Coronary artery (tissue), 2 donors: ENCODE results near the gene NKPD1.

Experiments
- DNase-seq: peaks from one replicate; pipeline ENCODE4 v3.0.0-alpha.2; 2017; ENCODE audit warnings: low spot score
- H3K27ac ChIP-seq, 2 donors: fragments of 200-600 bp; sonication (generic); one replicate each; pipeline ENCODE4 v1.5.1; 2016 to 2019
- H3K4me3 ChIP-seq: fragments of 200-600 bp; sonication (generic); 2 replicates; pipeline ENCODE4 v1.5.1; 2016; ENCODE audit warnings: mild to moderate bottlenecking, moderate library complexity
- TF ChIP-seq, protein P1 (sequence below): fragments of 200-600 bp; sonication (generic); IDR thresholded peaks from one replicate; pipeline ENCODE4 v1.5.1; 2019; ENCODE audit warnings: antibody characterized with exemption

NKPD1 gene

DNA sequence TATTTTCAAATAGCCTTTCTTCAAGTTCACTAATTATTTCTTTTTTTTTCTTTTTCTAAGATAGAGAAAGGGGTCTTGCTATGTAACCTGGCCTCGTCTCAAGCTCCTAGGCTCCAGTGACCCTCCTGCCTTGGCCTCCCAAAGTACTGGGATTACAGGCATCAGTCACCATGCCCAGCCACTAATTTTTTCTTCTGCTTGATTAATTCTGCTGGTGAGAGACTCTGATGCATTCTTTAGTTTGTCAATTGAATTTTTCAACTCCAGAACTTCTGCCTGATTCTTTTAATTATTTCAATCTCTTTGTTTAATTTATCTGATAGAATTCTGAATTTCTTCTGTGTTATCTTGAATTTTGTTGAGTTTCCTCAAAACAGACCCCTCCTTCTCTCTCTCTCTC, 29.2 kb upstream of the NKPD1 start:
- Histone ChIP-seq H3K27ac (no peak overlapping the region), H3K4me3 (no peak overlapping the region)
- TF ChIP-seq, protein P1, sequence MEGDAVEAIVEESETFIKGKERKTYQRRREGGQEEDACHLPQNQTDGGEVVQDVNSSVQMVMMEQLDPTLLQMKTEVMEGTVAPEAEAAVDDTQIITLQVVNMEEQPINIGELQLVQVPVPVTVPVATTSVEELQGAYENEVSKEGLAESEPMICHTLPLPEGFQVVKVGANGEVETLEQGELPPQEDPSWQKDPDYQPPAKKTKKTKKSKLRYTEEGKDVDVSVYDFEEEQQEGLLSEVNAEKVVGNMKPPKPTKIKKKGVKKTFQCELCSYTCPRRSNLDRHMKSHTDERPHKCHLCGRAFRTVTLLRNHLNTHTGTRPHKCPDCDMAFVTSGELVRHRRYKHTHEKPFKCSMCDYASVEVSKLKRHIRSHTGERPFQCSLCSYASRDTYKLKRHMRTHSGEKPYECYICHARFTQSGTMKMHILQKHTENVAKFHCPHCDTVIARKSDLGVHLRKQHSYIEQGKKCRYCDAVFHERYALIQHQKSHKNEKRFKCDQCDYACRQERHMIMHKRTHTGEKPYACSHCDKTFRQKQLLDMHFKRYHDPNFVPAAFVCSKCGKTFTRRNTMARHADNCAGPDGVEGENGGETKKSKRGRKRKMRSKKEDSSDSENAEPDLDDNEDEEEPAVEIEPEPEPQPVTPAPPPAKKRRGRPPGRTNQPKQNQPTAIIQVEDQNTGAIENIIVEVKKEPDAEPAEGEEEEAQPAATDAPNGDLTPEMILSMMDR = no peak
- no peak for DNase-seq

DNA sequence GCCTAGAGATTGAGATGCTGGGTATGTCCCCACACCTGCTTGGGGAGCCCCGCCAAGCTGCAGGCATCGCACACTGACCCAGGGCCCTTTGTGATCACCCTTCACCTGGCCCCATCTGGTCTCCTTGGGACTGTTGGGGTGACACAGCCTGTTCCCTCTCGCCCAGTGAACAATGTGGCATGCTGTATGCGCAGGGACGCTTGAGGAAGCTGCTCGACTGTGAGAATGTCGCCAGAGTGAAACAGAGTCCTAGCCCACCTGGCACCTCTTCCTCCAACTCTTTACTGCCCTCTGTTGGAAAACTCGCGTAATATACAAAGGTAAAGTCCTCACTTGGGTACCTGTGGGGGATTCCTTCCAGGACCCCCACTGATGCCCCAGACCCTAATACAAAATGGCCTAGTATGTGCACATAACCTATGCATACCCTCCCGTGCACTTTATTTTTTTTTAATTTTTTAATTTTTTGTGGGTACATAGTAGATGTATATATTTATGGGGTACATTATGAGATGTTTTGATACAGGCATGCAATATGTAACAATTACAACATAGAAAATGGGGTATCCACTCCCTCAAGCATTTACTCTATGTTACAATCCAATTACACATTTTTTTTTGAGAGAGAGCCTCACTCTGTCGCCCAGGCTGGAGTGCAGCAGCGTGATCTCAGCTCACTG, 26.8 kb upstream of the NKPD1 start:
- no peak for DNase-seq
- H3K27ac ChIP-seq = no peak overlapping the region
- H3K4me3 ChIP-seq = no peak overlapping the region
- TF ChIP-seq, protein P1 = no peak

DNA sequence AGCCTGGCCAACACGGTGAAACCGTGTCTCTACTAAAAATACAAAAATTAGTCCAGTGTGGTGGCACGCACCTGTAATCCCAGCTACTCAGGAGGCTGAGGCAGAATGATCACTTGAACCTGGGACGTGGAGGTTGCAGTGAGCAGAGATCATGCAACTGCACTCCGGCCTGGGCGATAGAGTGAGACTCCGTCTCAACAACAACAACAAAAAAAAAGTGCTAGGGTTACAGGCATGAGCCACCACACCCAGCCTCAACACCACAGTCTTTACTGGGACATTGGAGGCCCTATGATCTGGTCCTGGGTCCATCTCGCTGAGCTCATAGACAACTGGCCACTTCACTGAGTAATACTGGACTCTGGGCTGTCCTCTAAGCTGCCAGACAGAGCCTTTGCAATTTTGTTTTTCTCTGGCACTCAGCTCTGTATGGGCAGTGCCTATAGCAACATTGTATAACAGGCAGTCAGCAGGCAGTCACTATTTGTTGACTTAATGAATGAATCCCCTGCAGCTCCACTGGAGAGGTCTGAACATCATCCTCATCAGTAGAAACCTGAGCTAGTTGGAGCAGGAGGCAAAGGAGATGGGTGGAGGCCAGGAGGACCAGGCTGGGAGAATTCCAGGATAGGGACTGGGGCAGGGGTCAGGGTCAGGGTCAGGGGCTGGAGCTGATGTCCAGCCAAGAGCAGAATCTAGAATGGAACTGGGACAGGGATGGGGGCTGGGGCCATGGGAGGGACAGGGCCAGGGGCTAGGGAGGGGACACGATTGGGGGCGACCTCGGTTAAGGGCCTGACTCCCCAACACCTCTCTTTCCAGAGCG, 25.9 kb upstream of the NKPD1 start:
- no peak overlapping the region for H3K4me3 ChIP-seq
- DNase-seq = no peak
- TF ChIP-seq, protein P1 = no peak
- no peak overlapping the region for H3K27ac ChIP-seq

DNA sequence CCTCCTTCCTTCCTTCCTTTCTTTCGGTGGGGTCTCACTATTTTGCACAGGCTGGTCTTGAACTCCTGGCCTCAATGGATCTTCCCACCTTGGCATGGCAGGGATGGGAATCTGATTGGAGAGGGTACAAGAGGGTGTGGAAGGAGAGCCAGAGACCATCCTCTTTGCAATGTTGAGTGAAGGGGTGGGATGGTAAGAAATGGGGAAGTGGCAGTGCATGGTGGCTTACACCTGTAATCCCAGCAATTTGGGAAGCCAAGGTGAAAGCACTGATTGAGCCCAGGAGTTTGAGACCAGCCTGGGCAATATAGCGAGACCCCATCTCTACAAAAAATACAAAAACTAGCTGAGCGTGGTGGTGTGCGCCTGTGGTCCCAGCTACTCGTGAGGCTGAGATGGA, 23.3 kb upstream of the NKPD1 start:
- DNase-seq = no peak
- H3K4me3 ChIP-seq = no peak overlapping the region
- TF ChIP-seq, protein P1 = no peak
- H3K27ac ChIP-seq = no peak overlapping the region

DNA sequence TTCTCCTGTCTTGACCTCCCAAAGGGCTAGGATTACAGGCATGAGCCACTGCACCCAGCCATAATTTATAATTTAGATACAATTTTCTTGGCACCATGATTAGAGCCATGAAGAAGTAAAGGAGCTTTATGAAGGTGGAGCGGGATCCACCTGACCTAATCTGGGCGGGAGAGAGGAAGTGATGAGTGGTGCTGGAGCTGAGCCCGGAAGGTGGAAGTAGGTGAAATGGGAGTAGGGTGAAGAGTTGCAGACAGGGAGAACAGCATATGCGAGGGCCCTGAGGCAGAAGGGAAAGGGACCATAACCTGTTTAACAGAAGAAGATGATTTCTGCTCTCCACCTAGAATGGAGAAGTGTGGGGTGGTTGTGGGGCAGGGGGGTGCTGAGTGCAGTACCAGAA, 22.0 kb upstream of the NKPD1 start:
- DNase-seq = no peak

DNA sequence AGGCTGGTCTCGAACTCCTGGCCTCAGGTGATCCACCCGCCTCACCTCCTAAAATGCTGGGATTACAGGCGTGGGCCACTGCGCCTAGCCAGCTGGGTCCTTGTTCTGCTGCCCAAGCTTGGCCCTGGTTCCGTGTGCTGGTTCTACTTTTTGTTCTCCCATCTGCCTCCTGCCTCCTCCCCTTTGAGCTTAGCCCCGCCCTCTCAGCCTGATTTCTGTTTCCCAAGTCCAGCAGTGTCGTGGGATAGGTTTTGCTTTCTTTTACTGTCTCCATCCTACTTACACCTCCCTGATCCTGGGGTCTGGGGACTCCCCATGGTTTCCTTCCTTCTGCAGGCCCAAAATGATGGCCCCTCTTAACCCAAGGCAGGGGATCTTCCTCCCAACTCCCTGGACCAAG, 20.2 kb upstream of the NKPD1 start:
- no peak for DNase-seq
- no peak overlapping the region for H3K27ac ChIP-seq
- H3K4me3 ChIP-seq = no peak overlapping the region
- TF ChIP-seq, protein P1 = no peak

More for the DNA sequence above, 22.0 kb upstream of the NKPD1 start:
- no peak overlapping the region for H3K4me3 ChIP-seq
- TF ChIP-seq, protein P1 = no peak
- no peak overlapping the region for H3K27ac ChIP-seq

DNA sequence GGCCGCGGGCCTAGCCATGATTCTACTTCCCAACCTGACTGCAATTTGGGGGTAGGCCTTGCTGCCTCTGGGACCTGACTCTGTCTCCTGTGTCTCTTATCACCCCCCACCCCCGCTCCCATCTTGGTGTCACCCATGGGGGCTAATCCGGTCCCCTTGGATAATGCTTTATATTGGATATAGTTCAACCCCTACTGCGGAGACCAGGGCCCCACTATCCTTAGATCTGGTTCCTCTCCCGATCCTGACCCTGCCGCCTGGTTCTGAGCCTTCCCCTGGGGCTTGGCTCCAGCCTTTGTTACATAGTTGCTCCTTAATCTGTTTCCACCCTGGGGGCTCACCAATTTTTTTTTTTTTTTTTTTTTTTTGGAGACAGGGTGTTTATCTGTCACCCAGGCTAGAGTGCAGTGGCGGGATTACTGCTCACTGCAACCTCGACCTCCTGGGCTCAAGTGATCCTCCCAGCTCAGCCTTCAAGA, 19.1 kb upstream of the NKPD1 start:
- Histone ChIP-seq H3K4me3 (peak overlapping the region; percentile 72), H3K27ac (peak overlapping the region in 1 of 2 donors; percentile 93)
- TF ChIP-seq, protein P1 = no peak
- no peak for DNase-seq
